ENCODE measurements around the gene IGFN1.
A peak's percentile ranks its signal among the peaks of the same experiment; 100 is the strongest.

Gene IGFN1

DNA sequence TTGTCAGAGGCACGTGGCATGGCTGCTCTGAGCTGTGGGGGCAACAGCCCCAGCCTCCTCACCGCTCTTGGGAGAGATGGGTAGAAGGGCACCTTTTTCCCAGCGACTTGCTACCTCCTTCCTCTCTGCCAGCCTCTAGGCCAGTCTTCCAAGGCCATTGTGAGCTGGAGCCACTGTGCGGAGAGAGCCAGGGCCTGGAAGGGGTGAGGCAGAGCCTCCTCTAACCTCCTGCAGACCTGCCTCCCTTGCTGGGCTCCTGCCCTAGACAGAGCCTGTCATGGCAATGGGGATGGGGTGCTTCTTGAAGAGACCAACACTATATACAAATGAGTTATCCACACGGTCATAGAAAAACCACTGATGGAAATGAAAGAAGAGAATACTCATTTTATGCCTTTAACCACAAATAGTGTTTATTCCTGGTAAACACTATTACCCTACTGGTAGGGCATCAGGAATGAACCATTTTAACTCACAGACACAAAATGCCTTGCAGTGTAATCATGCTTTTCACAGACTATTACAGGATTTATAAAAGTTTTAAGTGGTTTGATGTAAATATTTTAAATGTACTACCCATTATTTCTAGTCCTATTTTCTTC lies 5.0 kb upstream of the IGFN1 start:
- DNase-seq (ENCODE audit: low spot score), result no peak

DNA sequence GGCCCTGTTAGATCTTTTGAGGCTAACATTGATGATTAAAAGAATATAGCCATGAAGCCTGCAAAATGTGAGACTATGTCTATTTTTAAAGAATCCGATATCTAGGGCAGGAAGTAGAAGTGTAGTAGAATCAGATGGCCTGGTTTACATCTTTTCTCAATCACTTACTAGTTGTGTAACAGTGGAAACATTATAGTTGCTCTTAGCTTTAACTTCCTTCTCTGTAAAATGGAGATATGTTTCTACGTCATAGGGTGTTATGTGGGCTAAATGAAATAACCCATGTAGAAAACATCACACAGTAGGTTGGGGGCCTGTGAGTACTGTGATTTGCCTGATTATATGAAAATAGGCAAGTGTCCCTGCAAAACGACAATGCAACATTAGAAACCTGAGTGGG lies 4.4 kb upstream of the IGFN1 start:
- no peak for DNase-seq (ENCODE audit: low spot score)

DNA sequence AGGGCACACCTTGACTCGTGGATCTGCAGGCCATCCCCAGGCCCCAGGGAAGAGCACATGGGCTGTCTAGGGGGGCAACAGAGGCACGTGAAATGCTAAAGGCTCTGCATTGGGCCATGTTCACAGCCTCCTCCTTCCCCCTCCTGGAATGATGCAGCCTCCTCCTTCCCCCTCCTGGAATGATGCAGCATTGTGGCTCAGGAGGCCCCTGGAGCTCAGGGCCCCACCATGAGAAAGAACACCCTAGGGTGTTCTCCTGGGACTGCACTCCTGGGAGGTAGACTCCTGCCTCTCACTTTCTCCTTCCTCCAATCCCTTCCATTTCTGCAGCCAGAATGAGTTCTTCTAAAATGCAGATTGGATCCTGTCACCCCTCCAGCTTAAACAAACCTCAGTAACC lies 1.5 kb upstream of the IGFN1 start:
- no peak for DNase-seq (ENCODE audit: low spot score)

DNA sequence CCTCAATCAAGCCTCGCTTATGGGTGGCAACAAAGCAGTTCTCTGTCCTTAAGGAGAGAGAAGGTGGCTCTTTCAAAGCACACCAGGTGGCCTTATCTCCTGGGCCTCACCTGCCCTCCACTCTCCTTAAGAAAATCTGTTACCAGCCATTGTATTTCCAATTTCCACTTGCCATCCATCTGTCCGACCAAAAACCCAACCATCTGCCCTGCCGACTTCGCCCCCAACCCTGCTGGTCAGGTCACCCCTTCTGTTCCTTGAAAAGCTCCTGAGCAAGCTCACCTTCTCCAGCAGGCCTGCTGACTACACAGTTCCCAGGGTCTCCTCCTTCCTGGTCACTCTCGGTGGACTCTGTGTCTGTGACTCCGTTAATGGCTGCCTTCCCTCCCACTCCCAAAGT lies 619 bp upstream of the IGFN1 start:
- DNase-seq (ENCODE audit: low spot score), result no peak

DNA sequence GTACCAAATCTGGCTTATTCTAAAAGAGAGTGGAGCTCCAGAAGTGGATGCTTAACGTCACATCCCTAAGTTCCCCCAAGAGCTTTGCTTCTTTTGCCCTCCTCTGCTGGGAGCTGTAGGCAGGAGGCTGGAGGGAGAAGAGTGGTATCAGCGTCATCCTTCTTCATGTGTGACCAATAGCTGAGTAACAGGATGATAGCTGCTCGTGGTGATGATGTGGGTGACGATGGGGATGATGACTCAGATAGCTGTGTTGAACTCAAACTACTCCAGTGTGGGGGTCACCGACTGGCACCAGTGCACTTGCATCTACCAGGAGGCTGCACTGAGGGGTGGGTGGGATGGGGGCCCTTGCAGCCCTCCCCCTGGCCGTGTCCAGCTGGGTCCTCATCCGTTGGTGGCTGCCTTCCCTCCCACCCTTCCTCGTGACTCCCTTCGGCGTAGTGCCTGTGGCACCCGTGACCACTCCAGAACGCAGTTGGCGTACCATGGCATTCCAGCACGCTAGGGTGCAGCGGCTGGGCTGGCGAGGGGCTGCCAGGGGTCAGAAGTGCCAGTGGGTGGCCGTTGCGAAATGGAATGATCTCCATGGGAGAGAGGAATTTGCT lies 1.1 kb downstream of the IGFN1 start:
- no peak for DNase-seq (ENCODE audit: low spot score)

DNA sequence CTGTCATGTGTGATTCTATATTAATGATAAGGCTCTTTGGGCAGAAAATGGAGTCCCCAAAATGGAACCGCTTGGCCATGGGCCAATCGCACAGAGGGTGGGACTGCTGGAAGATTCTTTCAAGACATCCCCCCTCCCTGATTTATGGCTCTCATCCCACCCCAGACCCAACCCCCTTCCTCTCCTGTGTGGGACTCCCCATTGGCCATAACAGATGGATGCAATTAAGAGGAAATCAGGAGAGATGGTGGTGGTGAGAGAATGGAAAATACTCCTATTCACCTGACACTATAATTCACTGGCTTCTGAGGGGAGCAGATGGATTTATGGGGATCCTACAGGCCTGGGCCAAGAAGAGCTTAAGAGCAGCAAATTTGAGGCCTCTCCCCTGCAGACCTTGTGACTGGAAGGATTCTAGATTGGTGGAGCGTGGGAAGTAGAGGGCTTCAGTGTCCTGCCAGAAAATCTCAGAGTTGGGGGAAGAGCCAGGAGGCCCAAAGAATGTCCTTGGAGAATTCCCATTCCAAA lies 1.7 kb downstream of the IGFN1 start:
- no peak for DNase-seq (ENCODE audit: low spot score)

DNA sequence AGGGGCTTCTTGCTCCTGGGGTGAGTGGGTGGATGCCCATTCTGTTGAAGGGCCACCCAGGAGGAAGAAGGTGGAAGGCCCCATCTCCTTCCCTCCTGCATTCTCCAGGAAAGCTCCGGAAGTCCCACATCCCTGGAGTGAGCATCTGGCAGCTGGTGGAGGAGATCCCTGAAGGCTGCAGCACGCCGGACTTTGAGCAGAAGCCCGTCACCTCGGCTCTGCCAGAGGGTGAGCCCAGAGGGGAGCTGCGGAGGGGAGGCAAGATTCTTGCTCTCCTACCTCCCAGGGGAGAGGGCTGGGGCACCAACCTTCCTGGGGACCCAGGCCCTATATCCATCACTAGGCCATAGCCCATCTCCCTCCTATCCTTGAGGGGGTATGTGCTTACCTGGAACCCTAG lies 3.4 kb downstream of the IGFN1 start:
- no peak for DNase-seq (ENCODE audit: low spot score)

DNA sequence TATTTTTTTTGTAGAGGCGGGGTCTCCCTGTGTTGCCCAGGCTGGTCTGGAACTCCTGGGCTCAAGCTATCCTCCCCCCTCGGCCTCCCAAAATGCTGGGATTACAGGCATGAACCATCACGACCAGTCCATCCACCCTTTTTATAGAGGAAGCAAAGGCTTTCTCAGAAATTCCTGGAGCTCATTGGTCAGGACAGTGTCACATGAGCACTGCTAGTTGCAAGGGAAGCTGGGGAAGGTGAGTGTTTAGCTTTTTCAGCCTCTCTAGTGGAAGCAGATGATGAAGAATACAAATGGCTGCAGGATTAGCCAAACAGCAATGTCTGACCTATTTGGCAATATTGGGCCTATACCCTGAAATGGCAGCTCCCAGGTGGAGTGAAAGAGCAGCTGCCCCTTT lies 8.0 kb downstream of the IGFN1 start:
- no peak for DNase-seq (ENCODE audit: low spot score)

DNA sequence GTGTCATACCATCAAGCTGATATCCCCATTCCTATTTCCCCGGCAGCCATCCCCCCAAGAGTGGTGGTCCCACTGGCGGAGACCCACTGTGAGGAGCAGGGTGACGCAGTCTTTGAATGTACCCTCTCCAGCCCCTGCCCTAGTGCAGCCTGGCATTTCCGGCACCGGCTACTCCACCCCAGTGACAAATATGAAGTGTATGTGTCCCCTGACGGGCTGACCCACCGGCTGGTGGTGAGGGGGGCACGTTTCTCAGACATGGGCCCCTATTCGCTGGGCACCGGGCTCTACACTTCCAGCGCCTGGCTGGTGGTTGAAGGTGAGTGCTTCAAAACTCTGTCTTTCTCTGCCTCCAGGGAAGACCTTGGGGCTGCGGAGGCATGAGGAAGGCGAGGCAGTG lies 14.4 kb downstream of the IGFN1 start:
- no peak for DNase-seq (ENCODE audit: low spot score)

DNA sequence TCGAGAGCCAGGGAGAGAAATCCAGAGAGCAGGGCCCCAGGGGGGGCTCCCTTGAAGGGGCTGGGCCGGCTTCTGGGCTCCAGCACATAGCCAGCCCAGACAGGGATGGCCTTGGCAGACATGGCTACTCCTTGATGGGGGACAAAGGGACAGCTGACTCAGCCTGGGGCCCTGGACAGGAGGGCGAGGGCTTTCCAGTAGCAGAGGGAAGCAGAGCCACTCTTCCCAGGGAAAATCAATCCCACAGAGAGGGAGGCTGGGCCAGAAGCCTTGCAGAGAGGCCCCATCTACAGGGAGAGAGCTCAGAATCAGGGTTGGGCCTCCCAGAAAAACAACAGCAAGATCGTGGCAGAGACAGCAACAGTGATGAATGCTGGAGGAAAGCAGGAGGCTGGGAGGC lies 15.6 kb downstream of the IGFN1 start:
- DNase-seq (ENCODE audit: low spot score), result no peak

DNA sequence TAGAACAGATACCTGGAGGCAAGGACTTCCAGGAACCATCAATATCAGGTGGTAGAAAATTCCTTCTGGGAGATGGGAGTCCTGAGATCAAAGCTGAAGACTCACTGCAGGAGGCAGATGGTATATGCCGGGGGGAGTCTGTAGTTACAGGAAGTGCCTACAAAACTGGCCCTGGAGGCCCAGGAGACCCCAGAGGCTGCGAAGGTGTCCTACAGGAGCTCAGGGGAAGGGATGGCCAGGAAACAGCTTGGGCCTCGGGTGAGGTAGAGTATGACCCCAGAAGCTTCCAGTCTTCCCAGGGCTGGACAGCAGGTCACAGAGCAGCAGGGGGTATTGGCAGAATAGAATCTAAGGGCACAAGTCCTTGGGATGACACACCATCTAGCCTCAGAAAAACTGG lies 16.4 kb downstream of the IGFN1 start:
- DNase-seq (ENCODE audit: low spot score), result no peak

DNA sequence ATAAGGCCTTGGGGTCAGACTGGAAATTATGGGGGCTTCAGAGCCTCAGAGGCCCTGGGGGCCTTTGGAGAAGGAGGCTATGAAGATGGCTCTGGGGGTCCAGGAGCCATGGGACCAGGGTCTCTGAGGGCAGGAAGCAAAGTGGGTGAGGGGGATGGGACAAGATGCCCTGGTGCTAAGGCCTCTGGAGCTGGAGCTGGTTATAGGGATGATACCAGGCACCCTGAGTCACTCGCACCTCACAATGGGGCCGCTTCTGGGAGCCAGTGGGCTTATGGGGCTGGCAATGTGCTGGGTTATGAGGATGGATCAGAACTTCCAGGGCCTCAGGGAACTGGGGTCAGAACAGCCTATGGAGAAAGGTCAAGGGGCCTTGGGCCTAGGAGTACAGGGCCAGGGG lies 17.6 kb downstream of the IGFN1 start:
- no peak for DNase-seq (ENCODE audit: low spot score)

DNA sequence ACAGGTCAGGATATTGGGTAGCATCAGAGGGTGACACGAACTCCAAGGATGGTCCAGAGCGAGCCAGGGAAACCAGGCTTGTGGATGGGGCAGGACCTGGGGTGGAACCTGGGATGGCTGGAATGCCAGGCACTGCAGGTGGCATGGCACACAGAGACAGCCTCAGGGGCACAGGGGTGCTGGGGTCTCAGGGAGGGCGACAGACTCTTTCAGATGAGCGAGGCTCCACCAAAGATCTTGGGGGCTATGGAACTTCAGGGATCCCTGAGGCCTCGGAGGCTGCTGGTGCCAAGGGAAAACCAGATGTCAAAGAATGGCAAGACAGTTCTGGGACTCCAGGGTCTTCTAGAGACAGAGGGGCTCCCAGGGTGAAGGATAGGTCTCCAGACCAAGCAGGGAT lies 21.4 kb downstream of the IGFN1 start:
- DNase-seq (ENCODE audit: low spot score), result no peak

DNA sequence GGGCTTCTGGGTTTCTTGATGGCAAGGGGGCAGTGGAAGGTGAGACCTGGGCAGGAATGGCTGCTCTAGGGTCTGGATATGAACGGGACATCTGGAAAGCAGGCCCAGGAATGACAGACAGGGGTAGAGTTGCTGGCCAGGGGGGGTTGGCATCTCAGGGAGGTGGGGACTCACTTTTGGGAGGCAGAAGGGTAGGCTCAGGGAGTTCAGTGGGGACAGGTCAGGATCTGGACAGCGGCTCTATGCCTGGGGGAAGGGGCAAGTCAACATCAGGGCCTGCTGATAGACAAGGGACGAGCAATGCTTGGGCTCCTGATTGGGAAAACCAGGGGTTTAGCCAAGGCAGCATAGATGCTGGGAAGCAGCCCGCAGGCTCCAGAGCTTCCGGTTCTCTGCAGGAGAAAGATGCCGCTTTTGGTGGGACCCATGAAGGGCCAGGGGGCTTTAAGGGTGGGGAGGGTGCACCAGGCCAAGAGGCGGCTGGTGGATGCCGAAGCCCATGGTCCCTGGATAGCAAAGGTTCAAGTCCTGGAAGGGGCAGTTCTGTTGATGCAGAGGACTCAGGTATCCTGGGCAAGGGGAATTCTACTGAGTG lies 21.9 kb downstream of the IGFN1 start:
- no peak for DNase-seq (ENCODE audit: low spot score)

DNA sequence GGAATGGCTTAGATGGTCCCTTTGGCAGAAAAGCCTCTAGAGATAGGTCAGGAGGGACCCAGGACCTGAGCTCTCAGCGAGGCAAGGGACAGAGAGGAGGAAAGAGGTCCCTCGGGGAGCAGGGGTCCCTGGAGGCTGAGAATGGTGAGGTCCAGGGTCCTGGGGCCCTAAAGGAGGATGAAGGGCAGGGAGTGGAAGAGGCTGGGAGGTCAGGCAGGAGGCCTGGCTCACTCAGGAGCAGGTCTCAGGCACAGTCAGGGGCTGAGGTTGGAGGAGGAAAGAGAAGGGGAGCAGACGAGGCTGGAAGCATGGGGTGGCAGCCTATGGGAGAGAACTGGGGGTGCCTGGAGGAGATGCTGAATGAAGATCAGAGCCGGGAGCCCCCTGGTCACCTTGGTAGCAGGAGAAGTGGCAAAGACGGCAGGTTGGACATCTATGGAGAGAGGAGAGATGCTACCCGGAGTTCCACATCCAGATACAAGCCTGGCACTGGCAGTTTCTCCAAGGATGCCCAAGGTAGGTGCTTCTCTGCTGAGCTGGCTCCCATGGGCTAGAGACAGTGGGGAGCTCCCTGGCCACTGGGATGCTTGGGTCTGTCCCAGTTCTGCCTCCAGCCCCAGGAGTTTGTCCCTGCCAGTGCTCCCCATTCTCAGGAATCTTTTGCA lies 22.6 kb downstream of the IGFN1 start:
- DNase-seq (ENCODE audit: low spot score), result no peak

DNA sequence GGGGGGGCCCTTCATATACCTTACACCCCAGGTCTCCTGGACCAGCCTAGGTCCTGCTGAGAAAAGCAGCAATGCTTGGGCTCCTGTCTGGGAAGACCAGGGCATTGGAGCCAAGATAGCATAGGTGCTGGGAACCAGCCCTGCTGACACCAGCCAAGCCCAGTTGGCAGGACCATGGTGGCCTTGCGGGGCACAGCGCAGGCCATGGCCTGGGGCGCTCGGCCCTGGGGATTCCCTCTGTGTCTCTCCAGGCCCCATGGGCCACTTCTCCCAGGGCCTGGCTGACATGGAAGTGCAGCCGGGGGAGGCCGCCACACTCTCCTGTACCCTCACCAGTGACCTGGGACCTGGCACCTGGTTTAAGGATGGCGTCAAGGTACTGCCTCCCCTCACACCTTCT lies 23.3 kb downstream of the IGFN1 start:
- DNase-seq (ENCODE audit: low spot score), result no peak

DNA sequence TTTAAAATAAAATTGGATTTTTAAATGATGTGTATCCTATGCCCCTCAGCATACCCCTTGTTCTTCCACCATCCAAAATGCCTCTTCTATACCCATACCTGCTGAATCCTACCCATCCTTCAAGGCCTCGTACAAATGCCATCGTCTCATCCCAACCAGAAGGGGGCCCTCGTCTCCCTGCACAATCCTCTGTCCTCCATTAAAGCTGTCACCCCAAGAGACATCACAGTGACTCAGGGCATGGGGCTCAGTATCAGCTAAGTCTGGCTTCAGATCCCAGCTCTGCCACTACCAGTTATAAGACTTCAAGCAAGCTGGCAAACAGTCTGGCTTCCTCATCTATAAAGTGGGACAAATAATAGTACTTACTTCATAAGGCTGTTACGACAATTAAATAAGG lies 23.8 kb downstream of the IGFN1 start:
- DNase-seq (ENCODE audit: low spot score), result peak; percentile 38

DNA sequence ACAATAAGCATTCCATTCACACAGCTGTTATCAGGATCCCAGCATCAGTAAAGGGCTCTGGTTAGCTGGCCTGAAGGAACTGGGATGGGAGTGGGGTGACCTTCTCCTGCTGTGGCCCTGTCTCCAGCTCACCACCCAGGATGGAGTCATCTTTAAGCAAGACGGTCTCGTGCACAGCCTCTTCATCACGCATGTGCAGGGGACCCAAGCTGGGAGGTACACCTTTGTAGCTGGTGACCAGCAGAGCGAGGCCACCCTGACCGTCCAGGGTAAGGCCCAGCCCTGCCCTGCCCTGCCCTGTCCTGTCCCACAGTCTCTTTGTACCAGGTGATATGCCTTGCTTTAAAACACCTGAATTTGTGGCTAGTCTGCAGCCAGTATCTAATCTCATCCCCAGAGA lies 24.3 kb downstream of the IGFN1 start:
- no peak for DNase-seq (ENCODE audit: low spot score)

DNA sequence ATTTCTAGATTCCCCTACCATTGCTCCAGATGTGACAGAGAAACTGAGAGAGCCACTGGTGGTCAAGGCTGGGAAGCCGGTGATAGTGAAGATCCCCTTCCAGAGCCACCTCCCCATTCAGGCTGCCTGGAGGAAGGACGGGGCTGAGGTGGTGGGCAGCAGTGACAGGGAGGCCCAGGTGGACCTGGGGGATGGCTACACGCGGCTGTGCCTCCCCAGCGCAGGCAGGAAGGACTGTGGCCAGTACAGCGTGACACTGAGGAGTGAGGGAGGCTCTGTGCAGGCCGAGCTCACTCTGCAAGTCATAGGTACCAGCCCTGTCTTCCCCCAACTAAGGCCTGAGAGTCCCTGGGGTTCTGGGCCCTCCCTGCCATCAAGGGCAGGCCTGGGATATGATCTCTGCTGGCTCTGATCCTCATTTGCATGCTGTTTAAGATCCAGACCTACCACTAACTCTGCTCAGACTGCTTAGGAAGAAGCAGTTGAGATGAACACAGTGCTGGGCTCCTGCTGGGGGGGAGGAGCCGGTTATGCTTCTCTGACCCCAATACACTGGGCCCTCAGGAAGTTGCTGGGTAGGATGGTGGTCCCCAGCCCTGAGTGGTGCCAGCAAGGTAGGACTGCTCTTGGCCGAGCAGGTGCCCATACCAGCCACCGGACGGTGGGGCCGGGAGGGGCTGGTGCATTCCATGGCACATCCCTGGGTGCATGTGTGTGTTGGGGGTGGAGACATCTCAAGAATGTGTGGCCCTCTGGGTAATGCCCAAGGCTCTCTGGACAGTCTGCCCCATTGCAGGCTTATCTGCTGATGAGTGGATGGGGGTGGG lies 25.1 kb downstream of the IGFN1 start:
- DNase-seq (ENCODE audit: low spot score), result no peak

DNA sequence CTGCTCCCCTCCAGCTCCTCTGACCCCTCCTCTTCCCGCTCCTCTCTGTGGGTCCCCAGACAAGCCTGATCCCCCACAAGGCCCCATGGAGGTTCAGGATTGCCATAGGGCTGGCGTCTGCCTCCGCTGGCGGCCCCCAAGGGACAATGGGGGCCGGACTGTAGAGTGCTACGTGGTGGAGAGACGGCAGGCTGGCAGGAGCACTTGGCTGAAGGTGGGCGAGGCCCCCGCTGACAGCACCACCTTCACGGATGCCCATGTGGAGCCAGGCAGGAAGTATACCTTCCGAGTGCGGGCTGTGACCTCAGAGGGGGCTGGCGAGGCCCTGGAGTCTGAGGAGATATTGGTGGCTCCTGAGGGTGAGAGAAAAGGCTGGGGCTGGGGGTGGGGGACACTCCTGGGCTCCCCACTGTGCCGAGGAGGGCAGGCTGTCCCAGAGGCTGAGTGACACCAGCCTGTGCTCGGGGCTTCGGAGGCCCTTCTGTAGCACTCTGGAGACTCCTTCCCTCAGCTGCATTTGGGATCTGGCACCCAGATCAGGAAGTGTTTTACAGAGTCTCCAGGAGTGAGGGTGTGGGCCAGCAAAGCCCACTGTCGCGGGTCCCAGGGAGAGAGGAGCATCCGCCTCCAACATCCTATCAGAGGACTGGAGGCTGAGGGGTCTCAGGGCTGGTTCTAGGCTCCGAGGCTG lies 25.9 kb downstream of the IGFN1 start:
- no peak for DNase-seq (ENCODE audit: low spot score)

DNA sequence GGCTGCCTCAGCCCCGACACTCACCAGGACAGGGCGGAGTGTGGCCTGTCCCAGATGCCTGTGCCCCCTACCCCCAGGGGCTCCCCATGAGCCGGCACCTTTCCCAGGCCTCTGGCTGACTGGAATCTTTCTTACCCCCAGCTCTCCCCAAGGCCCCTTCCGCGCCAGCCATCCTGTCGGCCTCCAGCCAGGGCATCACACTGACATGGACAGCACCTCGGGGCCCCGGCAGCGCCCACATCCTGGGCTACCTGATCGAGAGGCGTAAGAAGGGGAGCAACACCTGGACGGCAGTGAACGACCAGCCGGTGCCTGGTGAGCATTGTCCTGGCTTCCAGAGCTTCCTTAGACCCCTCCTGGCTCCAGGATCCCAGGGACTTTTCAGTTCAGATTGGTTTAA lies 26.5 kb downstream of the IGFN1 start:
- no peak for DNase-seq (ENCODE audit: low spot score)

DNA sequence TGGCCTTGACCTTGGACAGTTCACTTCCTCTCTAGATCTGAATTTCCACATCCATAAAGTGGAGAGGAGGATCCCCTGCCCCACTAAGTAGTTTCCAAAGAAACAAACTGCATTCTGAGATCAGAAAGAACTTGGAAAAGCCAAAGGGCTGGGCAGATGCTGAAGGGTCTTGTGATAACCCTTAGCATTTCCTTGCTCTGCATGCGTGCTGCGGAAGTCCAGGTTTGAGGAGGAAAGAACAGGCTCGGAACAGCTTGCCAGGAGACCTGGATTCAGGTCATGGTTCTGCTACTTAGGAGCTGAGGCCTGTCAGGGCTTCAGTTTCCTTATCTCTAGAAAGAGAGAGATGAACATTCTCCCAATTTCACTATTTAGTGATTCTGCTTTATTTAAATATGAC lies 27.2 kb downstream of the IGFN1 start:
- DNase-seq (ENCODE audit: low spot score), result no peak

All from HuH-7.5 (cell line).